ENCODE results near the gene LSM8. TPM values are rescaled to one million over a fixed set of nuclear protein-coding genes. Genes with fewer than 3 reads are reported as not detected.
"Not testable (repeated sequence)": the region's sequence is repeated elsewhere in the genome, so short reads cannot be mapped to it uniquely, and the experiment has no call there.

Gene LSM8
- 76.0 TPM for polyA plus RNA-seq (2013, experiment 1 of 2; ENCODE audit: insufficient read length)
- 46.8 TPM for polyA plus RNA-seq (2013, experiment 2 of 2; ENCODE audit: insufficient read length)

DNA sequence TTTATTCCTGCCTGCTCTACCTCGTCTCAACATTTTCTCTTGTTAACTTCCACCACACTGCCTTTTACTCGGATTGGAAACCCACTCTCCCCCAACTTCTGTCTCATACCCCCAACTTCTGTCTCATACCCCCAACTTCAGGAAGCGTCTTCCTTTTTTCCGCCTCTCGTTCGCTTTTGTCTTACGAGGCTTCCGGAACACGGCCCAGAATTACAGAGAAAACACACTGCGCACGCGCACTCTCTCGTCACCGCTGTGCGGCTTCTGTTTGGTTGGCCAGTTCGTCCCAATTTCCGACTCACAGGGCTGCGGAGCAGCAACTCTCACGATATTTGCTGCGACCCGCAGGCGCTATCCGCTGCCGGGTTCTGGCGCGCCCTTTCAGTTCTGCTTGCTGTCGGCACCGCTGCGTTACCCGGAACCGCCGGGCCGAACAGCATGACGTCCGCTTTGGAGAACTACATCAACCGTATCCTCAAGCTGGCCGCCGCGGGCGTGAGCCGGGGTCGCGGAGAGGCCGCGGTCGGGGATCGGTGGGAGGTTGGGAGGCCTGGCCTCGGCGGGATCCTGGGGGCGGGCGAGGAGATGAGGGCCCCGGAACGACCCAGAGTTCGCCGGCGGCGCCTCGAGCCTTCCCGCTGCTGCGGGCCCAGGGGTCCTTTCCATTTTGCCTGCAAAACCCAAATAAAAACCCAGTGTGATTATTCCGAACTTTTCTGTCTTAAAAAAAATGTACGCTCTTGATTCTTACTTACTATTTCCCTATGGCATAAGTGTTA, at the start of gene LSM8:
TSS of gene LSM8 (plus strand) at position 379 of the 779 bp plus-strand sequence. CDS start at position 439, 60 bp downstream.
- DNase-seq = peak; percentile 98

GRCh38 chr7:118134420-118134819, 49.5 kb upstream of the LSM8 start:
- DNase-seq = not testable (repeated sequence)

DNA sequence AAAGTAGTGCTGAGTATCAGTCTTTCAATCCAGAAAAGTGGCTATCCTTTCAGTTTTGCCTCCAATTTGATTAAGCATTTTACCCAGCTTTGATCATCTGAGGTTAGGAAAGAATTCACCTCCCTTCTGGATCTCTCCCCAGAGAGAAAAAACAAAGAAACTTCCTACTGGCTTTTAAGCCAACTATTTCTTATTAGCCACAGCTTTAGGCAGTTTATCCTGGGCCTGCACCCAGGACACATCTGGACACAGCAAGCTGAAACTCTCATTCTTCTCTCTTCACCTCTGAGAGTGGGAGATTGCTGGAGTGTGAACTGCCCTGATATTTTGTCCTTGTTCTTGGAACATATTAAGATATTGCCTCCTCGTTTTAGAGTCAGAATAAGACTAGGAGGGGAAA, 43.5 kb upstream of the LSM8 start:
- DNase-seq = no peak

DNA sequence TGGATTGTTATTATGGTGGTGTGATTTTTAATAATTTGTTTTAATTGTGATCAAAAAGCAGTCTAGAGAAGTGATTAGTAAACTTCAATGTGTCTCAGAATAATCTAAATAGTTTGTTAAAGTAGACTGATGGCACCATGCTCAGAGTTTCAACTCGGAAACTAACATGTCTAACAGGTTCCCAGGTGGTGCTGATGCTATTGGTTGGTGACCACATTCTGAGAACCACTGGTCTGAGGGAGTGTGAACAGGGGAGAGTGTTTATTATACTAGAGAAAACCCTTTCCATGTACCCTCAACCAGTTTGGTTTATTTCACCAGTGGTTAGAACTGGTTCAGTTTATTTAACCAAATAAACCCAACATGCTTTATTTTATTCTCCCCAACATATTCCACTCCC, 42.0 kb upstream of the LSM8 start:
- no peak for DNase-seq

GRCh38 chr7:118148930-118149329, 35.0 kb upstream of the LSM8 start:
- DNase-seq = no peak

- DNase-seq = no peak
These were observed 34.6 kb upstream of the LSM8 start for GRCh38 chr7:118149394-118149793.

DNA sequence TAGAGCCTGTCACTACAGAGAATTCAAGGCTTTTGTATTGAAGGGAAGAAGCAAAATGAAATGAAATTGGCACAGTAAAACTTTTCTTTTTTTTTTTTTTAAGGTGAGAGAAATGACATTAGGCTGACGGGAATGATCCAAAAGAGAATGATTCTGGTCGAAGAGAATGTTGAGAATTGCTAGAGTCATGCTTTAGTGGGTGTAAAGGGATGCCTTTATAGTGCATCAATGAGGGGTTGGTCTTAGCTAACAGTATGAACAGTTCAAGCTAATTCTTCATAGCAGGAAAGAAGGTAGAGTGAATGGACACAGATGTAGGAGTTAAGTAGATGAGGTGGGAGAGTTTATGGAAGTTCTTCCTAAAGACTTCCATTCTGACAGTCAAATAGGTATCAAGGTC, 32.3 kb upstream of the LSM8 start:
- no peak for DNase-seq

- DNase-seq = peak; percentile 4
These were observed 31.8 kb upstream of the LSM8 start for GRCh38 chr7:118152149-118152548.

DNA sequence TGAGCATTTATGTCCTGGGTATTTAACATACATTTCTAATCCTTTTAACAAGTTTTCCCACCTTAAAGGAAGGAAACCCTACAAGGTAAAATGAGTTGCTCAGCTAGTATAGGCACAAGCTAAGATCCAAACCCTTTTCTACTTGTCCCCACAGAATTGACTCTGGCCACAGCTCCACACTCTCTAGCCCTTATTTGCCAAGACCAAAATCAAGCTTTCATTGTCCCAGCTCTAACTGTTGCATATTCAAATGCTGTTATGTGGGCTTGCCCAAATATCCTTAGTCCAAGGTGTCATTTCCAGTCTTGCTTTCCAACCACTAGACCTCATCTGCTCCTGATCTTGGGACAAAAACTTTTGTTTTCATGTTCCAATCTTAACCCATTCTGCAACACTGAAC, 31.3 kb upstream of the LSM8 start:
- no peak for DNase-seq

DNA sequence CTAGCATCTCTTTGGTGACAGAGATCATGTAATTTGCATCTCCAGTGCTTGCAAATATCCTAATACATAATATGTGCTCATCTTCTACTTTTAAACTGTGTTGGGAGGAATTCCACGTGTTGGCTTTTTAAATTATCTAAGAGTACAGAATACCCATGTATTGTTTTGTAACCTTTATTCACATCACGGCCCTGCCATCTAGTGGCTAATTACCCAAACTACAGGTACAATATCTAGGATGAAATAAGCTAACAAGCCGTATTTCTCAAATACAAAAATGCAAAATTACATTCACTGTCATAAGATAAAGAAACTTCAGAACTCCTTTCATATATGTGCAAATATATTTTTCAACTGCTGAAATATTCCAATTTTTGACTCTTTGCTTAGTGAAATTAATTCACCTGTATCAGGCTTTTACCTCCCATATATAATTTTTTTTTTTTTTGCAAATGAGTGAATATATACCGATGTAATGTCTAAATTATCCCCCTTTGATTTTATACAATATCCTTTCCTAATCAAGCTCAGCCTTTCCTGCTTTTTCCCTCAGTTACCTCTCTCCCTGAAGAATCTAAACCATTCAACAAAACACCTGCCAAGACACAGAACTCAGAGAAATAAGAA, 30.3 kb upstream of the LSM8 start:
- DNase-seq = peak; percentile 30

DNA sequence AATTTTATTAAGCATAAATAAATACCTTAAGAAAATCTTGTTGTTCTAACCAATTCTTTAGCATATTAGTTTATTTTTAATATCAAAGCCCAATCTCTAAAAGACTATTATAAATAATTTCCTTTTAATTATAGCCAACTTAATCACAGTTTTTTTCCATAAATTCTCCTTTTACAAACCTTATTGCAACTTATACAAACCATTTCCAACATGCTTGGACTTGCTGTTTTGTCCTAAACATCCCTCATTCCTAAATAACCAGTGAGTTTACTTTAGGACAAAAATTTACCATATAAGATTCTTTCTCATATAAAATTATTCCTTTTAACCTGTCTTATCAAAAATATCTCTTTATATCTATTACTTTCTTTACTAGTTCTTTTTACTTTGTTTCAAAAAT, 25.2 kb upstream of the LSM8 start:
- no peak for DNase-seq

DNA sequence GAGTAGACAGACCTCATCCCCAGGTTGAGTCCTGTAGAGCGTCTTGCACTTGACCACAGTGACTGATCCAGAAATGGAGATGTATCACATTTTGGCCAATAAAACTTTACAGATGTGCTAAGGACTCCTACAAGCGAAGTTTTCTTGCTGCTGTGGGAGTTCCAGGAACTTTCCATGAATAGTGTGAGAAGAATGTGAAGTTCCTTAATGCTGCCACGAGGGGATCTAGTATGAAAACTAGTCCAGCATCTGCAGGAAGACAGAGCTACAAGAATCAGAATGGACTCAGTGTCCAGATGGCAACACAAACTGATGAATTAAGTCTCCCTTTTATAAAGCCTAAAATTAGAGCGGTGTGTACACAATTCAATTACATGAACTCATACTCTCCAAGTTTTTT, 14.8 kb upstream of the LSM8 start:
- DNase-seq = no peak

- no peak for DNase-seq
These were observed 8.2 kb upstream of the LSM8 start for GRCh38 chr7:118175740-118176139.

- no peak for DNase-seq
These were observed 4.8 kb upstream of the LSM8 start for GRCh38 chr7:118179191-118179590.

DNA sequence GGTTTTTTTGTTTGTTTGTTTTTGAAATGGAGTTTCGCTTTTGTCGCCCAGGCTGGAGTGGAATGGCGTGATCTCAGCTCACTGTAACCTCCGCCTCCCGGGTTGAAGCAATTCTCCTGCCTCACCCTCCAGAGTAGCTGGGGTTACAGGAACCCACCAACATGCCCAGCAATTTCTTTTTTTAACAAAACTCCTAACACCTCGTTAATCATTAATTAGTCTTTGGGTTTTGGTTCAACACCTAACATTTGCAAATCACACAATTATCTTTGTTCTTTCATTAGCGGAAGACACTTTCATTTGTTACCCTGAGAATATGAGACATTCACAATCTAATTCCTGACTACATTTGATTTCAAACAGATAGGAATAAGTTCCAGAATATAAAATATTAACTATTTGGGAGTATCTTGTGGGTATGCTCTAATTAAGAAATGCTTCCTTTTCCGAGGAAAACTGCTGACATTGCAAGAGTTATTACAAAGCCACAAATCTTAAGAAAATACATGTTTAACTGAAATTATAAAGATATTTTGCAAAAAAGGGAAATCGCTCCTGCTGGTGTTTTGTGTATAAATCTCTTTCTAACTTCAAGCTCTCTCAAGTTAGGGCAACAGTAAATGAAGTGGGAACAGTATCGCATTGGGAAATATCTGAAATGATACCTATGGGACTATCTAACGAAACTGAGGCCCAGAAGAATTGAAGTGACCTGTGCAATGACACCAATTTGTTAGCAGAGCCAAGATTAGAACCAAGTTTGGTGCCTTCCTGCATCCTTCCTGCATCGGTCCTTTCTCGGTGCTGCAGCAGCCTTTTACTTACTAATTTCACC, 1.2 kb upstream of the LSM8 start:
- DNase-seq = no peak

DNA sequence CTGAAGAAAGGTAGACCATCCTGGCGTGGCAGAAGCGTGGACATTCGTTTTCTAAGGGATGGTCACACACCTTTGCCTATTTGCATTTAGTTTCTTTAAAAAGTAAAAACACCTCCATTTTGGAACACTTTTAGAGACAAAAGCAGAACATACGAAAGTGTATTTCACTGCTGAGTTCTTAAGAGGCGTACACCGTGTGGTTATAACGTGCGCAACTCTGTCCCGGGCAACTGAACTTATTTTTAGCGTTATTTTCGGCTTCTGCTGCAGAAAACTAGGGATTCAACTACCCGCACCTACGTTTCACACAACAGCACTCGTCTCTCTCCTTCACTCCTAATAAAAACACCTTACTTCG, 557 bp upstream of the LSM8 start:
- DNase-seq = no peak

GRCh38 chr7:118184565-118184940, 589 bp downstream of the LSM8 start:
- no peak for DNase-seq

GRCh38 chr7:118185163-118185860, 1.3 kb downstream of the LSM8 start:
- DNase-seq = peak; percentile 78

- no peak for DNase-seq
These were observed 2.5 kb downstream of the LSM8 start for GRCh38 chr7:118186501-118186900.

DNA sequence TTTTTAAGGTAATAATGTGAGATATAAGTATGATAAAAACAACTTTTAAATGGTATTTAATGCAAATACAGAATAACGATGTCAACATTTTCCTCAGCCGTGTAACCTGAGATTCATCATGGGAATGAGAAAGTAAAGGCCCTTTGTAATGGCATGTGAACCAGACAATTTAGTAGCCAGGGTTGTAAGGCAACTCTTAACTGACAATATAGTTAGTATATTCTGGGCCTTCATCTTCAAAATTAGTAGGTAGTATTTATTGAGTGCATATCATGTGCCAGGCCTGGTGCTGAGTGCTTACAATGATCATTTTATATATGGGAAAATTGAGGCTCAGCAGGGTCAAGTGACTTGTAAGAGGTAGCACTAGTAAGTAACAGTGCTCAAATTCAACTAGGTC, 10.6 kb downstream of the LSM8 start:
- DNase-seq = no peak

DNA sequence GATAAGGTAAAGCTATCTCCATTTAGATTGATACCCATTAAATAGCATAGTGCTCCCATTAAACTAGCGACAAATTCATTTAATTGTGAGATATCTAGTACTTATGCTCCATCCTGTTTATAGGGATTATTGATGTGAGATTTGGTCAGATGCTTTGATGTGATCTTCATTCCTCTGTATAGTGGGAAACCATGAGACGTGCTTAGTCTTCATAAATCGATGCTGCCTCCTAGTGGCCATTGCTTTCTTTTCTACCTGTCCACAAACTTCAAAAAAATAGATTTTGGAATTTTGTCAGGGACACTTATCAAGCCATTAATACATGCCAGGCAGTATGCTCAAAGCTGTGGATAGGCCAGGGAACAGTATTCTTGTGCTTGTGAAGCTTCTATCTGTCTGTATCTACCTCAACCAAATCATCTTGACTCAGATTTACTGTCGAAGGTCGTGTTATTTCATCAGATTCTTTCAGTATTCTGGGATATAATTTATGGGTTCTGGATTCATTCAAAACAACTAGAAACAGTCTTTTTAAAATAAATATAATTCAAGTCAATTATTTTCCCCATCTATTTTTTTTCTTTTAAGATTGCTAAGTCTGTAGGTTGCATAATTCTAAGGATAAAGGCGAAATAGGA, 12.0 kb downstream of the LSM8 start:
- DNase-seq = peak; percentile 55

DNA sequence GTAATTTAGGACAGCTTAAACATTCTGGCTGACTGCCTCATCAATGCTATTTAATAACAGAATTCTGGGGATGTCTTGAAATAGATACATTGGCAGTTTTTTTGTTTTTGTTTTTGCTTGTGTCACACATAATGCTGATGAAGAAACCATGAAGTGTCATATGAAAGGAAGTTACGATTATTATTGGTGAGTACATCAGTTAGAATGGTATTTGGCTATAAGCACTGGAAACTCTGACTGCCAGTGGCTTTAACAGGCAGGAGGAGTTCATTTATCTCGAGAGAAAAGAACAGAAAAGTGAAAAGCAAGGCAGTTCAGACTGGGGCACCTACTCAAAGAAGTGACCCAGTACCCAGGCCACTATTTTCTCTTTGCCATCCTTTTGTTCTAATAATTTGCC, 18.1 kb downstream of the LSM8 start:
- no peak for DNase-seq
